IMR-90 (cell line): ENCODE data around the gene EYS. TPM values are rescaled to one million over a fixed set of nuclear protein-coding genes. Genes with fewer than 3 reads are reported as not detected.

Experiments
- ATAC-seq: fragments of 200-7000 bp; cut with Tn5 transposase; 2 replicates; pipeline ENCODE4 v1.9.1; 2020; ENCODE audit warnings: low read depth, mild to moderate bottlenecking, moderate library complexity
- BruUV-seq: library from RNA; stranded (reverse); fragments of 400-500 nt; replicated peaks from 2 replicates; lab custom pipeline; 2021; lab: Mats Ljungman, UMichigan
- CTCF ChIA-PET: fragments of 300-600 bp; formaldehyde crosslinking; extraction: SDS; loops from one replicate; lab custom pipeline; 2021; ENCODE audit warnings: antibody characterized with exemption; lab: Yijun Ruan, JAX
- POLR2A ChIA-PET: fragments of 300-600 bp; sonication (Branson Sonifier 250); formaldehyde crosslinking; loops from one replicate; lab custom pipeline; 2022; ENCODE audit warnings: antibody characterized with exemption; ENCODE audit not compliant: unreplicated experiment; lab: Charles Lee
- DNase-seq: peaks from one replicate; pipeline ENCODE4 v3.0.0; 2013
- H2AFZ ChIP-seq: replicated peaks from 2 replicates; pipeline ENCODE3; 2013; ENCODE audit warnings: low read length, mild to moderate bottlenecking; ENCODE audit not compliant: poor library complexity
- H2AK5ac ChIP-seq: 2 replicates; pipeline ENCODE4 v1.6.1; 2013; ENCODE audit warnings: low read depth, low read length, inconsistent platforms
- H2AK9ac ChIP-seq: replicated peaks from 2 replicates; pipeline ENCODE3; 2013; ENCODE audit warnings: mild to moderate bottlenecking, low read depth, low read length, moderate library complexity; ENCODE audit not compliant: poor library complexity
- H2BK120ac ChIP-seq: 2 replicates; pipeline ENCODE4 v1.6.1; 2013; ENCODE audit warnings: low read depth, low read length, inconsistent platforms
- H2BK15ac ChIP-seq: 3 replicates; pipeline ENCODE4 v1.6.1; 2013; ENCODE audit warnings: low read depth, low read length, inconsistent platforms
- H2BK20ac ChIP-seq: 2 replicates; pipeline ENCODE4 v1.6.1; 2013; ENCODE audit warnings: low read depth, mild to moderate bottlenecking, inconsistent platforms, low read length, moderate library complexity
- H2BK5ac ChIP-seq: 2 replicates; pipeline ENCODE4 v1.6.1; 2013; ENCODE audit warnings: mild to moderate bottlenecking, low read depth, low read length, inconsistent platforms; ENCODE audit not compliant: poor library complexity, severe bottlenecking
- H3K14ac ChIP-seq: replicated peaks from 2 replicates; pipeline ENCODE4 v1.6.1; 2013; ENCODE audit warnings: low read depth, low read length, inconsistent platforms
- H3K18ac ChIP-seq: 2 replicates; pipeline ENCODE4 v1.6.1; 2013; ENCODE audit warnings: low read depth, low read length, control low read depth
- H3K23ac ChIP-seq: 2 replicates; pipeline ENCODE4 v1.6.1; 2013; ENCODE audit warnings: low read depth, low read length, inconsistent platforms
- H3K27ac ChIP-seq: 2 replicates; pipeline ENCODE4 v1.5.1; 2013; ENCODE audit warnings: mild to moderate bottlenecking, control low read depth, low read length; ENCODE audit not compliant: insufficient read depth
- H3K27me3 ChIP-seq: 2 replicates; pipeline ENCODE4 v1.6.1; 2013; ENCODE audit warnings: low read length; ENCODE audit not compliant: control insufficient read depth, insufficient read depth
- H3K36me3 ChIP-seq: 2 replicates; pipeline ENCODE4 v1.6.1; 2013; ENCODE audit warnings: low read length, mixed read lengths; ENCODE audit not compliant: control insufficient read depth, insufficient read depth
- H3K4ac ChIP-seq: 2 replicates; pipeline ENCODE4 v1.6.1; 2013; ENCODE audit warnings: low read depth, low read length, inconsistent platforms
- H3K4me1 ChIP-seq: 2 replicates; pipeline ENCODE4 v1.6.1; 2013; ENCODE audit warnings: low read length, mixed read lengths; ENCODE audit not compliant: control insufficient read depth, insufficient read depth
- H3K4me2 ChIP-seq: 2 replicates; pipeline ENCODE4 v1.6.1; 2013; ENCODE audit warnings: low read depth, mild to moderate bottlenecking, control low read depth, low read length, moderate library complexity
- H3K4me3 ChIP-seq: 2 replicates; pipeline ENCODE4 v1.5.1; 2013; ENCODE audit warnings: low read depth, mild to moderate bottlenecking, control low read depth, low read length, moderate library complexity; ENCODE audit not compliant: insufficient read depth
- H3K56ac ChIP-seq: 2 replicates; pipeline ENCODE4 v1.6.1; 2013; ENCODE audit warnings: low read length, inconsistent platforms; ENCODE audit not compliant: insufficient read depth; ENCODE audit errors: extremely low read depth
- H3K79me1 ChIP-seq, 2 experiments: 2 replicates each; pipeline ENCODE4 v1.6.1; 2013; ENCODE audit warnings: low read length in 2 of 2, inconsistent platforms in 1 of 2, low read depth in 1 of 2
- H3K9ac ChIP-seq: 2 replicates; pipeline ENCODE4 v1.6.1; 2013; ENCODE audit warnings: low read depth, low read length, control low read depth
- H3K9me1 ChIP-seq: 2 replicates; pipeline ENCODE4 v1.6.1; 2013; ENCODE audit warnings: low read length, inconsistent platforms; ENCODE audit not compliant: insufficient read depth
- H3K9me3 ChIP-seq: 2 replicates; pipeline ENCODE4 v1.6.1; 2013; ENCODE audit warnings: low read length; ENCODE audit not compliant: control insufficient read depth, insufficient read depth
- H4K20me1 ChIP-seq: 2 replicates; pipeline ENCODE4 v1.6.1; 2013; ENCODE audit warnings: low read length, inconsistent platforms; ENCODE audit not compliant: insufficient read depth
- H4K5ac ChIP-seq: 2 replicates; pipeline ENCODE4 v1.6.1; 2013; ENCODE audit warnings: mild to moderate bottlenecking, low read depth, low read length, control low read depth
- H4K8ac ChIP-seq, 2 experiments: 2 replicates each; pipeline ENCODE4 v1.6.1; 2013; ENCODE audit warnings: low read depth in 2 of 2, low read length in 2 of 2, control low read depth in 1 of 2, inconsistent platforms in 1 of 2
- H4K91ac ChIP-seq: 2 replicates; pipeline ENCODE4 v1.6.1; 2013; ENCODE audit warnings: low read depth, low read length, inconsistent platforms; ENCODE audit not compliant: insufficient read depth
- BHLHE40 ChIP-seq: fragments of 150-350 bp; IDR thresholded peaks from 2 replicates; pipeline ENCODE4 v1.6.1; 2016; ENCODE audit warnings: mild to moderate bottlenecking, low read depth, low read length
- ELK1 ChIP-seq: fragments of 150-350 bp; IDR thresholded peaks from 2 replicates; pipeline ENCODE4 v1.6.1; 2016; ENCODE audit warnings: low read depth, mild to moderate bottlenecking, low read length, moderate library complexity, borderline replicate concordance
- FOS ChIP-seq: fragments of 150-350 bp; IDR thresholded peaks from 2 replicates; pipeline ENCODE4 v1.6.1; 2016; ENCODE audit warnings: low read depth, low read length
- MAFK ChIP-seq: IDR thresholded peaks from 2 replicates; pipeline ENCODE4 v1.6.1; 2012; ENCODE audit warnings: low read depth, low read length, improper control_type of control experiment
- MAZ ChIP-seq: IDR thresholded peaks from 2 replicates; pipeline ENCODE4 v1.6.1; 2012; ENCODE audit warnings: low read depth, mild to moderate bottlenecking, low read length, improper control_type of control experiment, moderate library complexity, borderline replicate concordance
- MXI1 ChIP-seq: IDR thresholded peaks from 2 replicates; pipeline ENCODE4 v1.6.1; 2012; ENCODE audit warnings: low read depth, mild to moderate bottlenecking, low read length, moderate library complexity, borderline replicate concordance
- NFE2L2 ChIP-seq: fragments of 150-350 bp; IDR thresholded peaks from 2 replicates; pipeline ENCODE4 v1.6.1; 2016; ENCODE audit warnings: low read depth, mild to moderate bottlenecking, low read length
- POLR2A ChIP-seq: IDR thresholded peaks from 2 replicates; pipeline ENCODE4 v1.6.1; 2012; ENCODE audit warnings: mild to moderate bottlenecking, low read depth, low read length
- RAD21 ChIP-seq: IDR thresholded peaks from 2 replicates; pipeline ENCODE4 v1.6.1; 2012; ENCODE audit warnings: low read length, improper control_type of control experiment
- RFX5 ChIP-seq: IDR thresholded peaks from 2 replicates; pipeline ENCODE4 v1.8.0; 2012; ENCODE audit warnings: low read depth, mild to moderate bottlenecking, low read length, moderate library complexity
- WGBS, 2 experiments: methylation state at CpG; one replicate each; pipeline versions ENCODE4 v1.1.5 to v1.1.7; 2013; ENCODE audit warnings: missing lambda C conversion rate in 2 of 2; ENCODE audit not compliant: insufficient read length in 1 of 2; ENCODE audit errors: extremely low coverage in 2 of 2; 5-methylcytosine and 5-hydroxymethylcytosine counted together
- dilution Hi-C: fragments of 300-500 bp; cut with HindIII; formaldehyde crosslinking; loops from one replicate; pipeline ENCODE4 v1.14.3; 2018; ENCODE audit warnings: low sequenced_read_pairs; ENCODE audit not compliant: unreplicated experiment
- in situ Hi-C: fragments of 300-500 bp; cut with MboI; formaldehyde crosslinking; loops from 3 replicates; pipeline ENCODE4 v1.14.3; 2019; ENCODE audit warnings: low sequenced_read_pairs, inconsistent platforms, mixed read lengths
- intact Hi-C: fragments of 100-400 bp; cut with micrococcal nuclease; formaldehyde crosslinking; loops from 2 replicates; pipeline ENCODE4 v1.10.0; 2022
- polyA plus RNA-seq, 3 experiments: library from polyadenylated mRNA; depleted of rRNA; stranded (reverse); fragments of >200 nt; gene quantifications; 2 replicates each; pipeline ENCODE4 v1.2.3, GENCODE V29; 2012; ENCODE audit warnings: low replicate concordance in 1 of 3
- total RNA-seq: library from RNA; depleted of rRNA; stranded (reverse); fragments of >200 nt; gene quantifications from 2 replicates; pipeline ENCODE4 v1.2.3, GENCODE V29; 2012

The EYS gene
- total and polyA plus RNA-seq, 2 of the 4 experiments (the other 2 are of a cell fraction): under 0.01 TPM; not detected in 1

GRCh38 chr6:65052626-65053025 lies 654.4 kb downstream of the EYS start:
- H3K4me1 ChIP-seq: no peaks in the 10 kb centered on the region
- H4K5ac ChIP-seq: no peak overlapping the region
- H3K4me2 ChIP-seq: no peak overlapping the region
- no peak overlapping the region for H3K56ac ChIP-seq
- H3K36me3 ChIP-seq: no peaks in the 10 kb centered on the region
- DNase-seq (no peak), ATAC-seq (no peak)
- intact Hi-C loops: no loop called here
- no peak overlapping the region for H3K4ac ChIP-seq
- H3K4me3 ChIP-seq: no peak overlapping the region
- BruUV-seq: no TSS peak
- no peak overlapping the region for H3K14ac ChIP-seq
- no peak overlapping the region for H2AK5ac ChIP-seq
- H3K9me3 ChIP-seq: no peaks in the 10 kb centered on the region
- no peak overlapping the region for H2BK120ac ChIP-seq
- H2AK9ac ChIP-seq: no peak overlapping the region
- no peaks in the 10 kb centered on the region for H3K9me1 ChIP-seq
- ChIA-PET POLR2A (no interaction called here), CTCF (no interaction called here)
- no CpG with 5 or more reads among the region's 2 CpGs for whole genome bisulfite sequencing, 2 experiments
- no peak overlapping the region for H3K9ac ChIP-seq
- TF ChIP-seq MAFK (no peak), MXI1 (no peak), FOS (no peak), BHLHE40 (no peak), RFX5 (no peak), ELK1 (no peak), NFE2L2 (no peak), POLR2A (no peak), MAZ (no peak), RAD21 (no peak)
- in situ Hi-C loops: no loop called here
- H2BK15ac ChIP-seq: no peak overlapping the region
- dilution Hi-C loops: no loop called here
- no peak overlapping the region for H2AFZ ChIP-seq
- H4K8ac ChIP-seq: no peak overlapping the region
- no peak overlapping the region for H3K23ac ChIP-seq
- H3K27me3 ChIP-seq: no peaks in the 10 kb centered on the region
- H3K79me1 ChIP-seq: no peaks in the 10 kb centered on the region
- H3K18ac ChIP-seq: no peak overlapping the region
- no peak overlapping the region for H2BK20ac ChIP-seq
- H4K20me1 ChIP-seq: no peaks in the 10 kb centered on the region
- no peak overlapping the region for H3K27ac ChIP-seq
- no peak overlapping the region for H2BK5ac ChIP-seq
- no peak overlapping the region for H4K91ac ChIP-seq
